ENCODE data around the gene AKR1E2.

DNA sequence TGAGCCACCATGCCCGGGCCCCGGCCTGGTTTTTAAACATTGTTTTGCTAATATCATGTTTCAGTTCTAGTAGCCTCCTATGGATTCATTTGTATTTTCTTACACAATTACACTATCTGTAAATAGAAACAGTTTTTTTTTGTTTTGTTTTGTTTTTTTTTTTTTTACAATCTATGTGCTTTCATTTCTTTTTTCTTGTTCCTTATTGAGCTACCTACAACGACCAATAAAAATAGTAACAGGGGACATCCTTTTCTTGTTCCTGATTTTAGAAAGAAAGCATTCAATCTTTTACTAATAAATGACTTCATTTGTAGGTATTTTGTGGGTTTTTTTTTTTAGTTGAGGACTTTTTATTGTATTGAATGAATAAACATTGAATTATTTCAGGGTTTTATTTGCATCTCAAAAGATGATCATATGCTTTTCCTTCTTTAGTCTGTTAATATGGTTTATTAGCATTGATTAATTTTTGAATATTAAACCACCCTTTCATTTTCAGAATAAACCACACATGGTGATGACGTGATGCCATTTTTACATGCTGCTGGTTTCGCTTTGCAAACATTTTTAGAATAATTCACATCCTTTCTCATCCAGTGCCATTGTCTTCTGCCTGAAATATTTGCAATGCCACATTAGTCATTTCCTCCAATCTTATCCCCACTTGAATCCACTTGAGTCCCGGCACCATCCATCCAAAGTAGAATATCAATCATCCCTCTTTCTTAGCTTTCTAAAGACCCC lies 18.1 kb upstream of the AKR1E2 start:
- no peak for TF ChIP-seq ZNF354B (CRISPR knock-in tag; IDR thresholded peaks at IDR 0.05)
- no peak for TF ChIP-seq CTCF (IDR thresholded peaks at IDR 0.05 in 2 of 3, conservative IDR thresholded peaks at IDR 0.05 in 1 of 3; ENCODE audit: insufficient read depth in 2 of 3, low read depth in 1 of 3, low read length in 3 of 3)
- no peak for TF ChIP-seq UBTF (IDR thresholded peaks at IDR 0.05; ENCODE audit: borderline replicate concordance in 1 of 2, low read depth in 2 of 2, low read length in 2 of 2)
- TF ChIP-seq KAT8 (IDR thresholded peaks at IDR 0.05; ENCODE audit: low read depth): no peak
- no peak for TF ChIP-seq ZFPM2 (CRISPR knock-in tag; IDR thresholded peaks at IDR 0.05)
- TF ChIP-seq, protein P1, sequence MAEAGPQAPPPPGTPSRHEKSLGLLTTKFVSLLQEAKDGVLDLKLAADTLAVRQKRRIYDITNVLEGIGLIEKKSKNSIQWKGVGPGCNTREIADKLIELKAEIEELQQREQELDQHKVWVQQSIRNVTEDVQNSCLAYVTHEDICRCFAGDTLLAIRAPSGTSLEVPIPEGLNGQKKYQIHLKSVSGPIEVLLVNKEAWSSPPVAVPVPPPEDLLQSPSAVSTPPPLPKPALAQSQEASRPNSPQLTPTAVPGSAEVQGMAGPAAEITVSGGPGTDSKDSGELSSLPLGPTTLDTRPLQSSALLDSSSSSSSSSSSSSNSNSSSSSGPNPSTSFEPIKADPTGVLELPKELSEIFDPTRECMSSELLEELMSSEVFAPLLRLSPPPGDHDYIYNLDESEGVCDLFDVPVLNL (CRISPR knock-in tag; IDR thresholded peaks at IDR 0.05; ENCODE audit: low read depth): no peak
- no peak for TF ChIP-seq POLR2AphosphoS5 (IDR thresholded peaks at IDR 0.05; ENCODE audit: control insufficient read depth, insufficient read depth, low read depth, low read length)
- TF ChIP-seq HDAC2 (IDR thresholded peaks at IDR 0.05): no peak
- TF ChIP-seq REST (IDR thresholded peaks at IDR 0.05; ENCODE audit: borderline replicate concordance): no peak
- TF ChIP-seq REST (CRISPR knock-in tag; IDR thresholded peaks at IDR 0.05; ENCODE audit: low read depth): no peak
- no peak for TF ChIP-seq TARDBP (IDR thresholded peaks at IDR 0.05)
- TF ChIP-seq PCBP2 (IDR thresholded peaks at IDR 0.05; ENCODE audit: low read depth, low read length, poor library complexity, severe bottlenecking): no peak
- TF ChIP-seq ZNF57 (CRISPR knock-in tag; IDR thresholded peaks at IDR 0.05): no peak
- TF ChIP-seq SP2 (IDR thresholded peaks at IDR 0.05; ENCODE audit: extremely low read depth, low read depth, low read length, poor library complexity, severe bottlenecking): no peak
- TF ChIP-seq ZNF431 (CRISPR knock-in tag; IDR thresholded peaks at IDR 0.05): no peak
